GM12891 (cell line): ENCODE data around the gene G0S2.

ENCODE experiments used
- POLR2A ChIP-seq: IDR thresholded peaks from 2 replicates; pipeline ENCODE4 v1.6.1; 2011; ENCODE audit warnings: low read depth, low read length, control low read depth
- POLR2AphosphoS5 ChIP-seq: IDR thresholded peaks from 2 replicates; pipeline ENCODE4 v1.6.1; 2011; ENCODE audit warnings: low read depth, low read length, control low read depth

DNA sequence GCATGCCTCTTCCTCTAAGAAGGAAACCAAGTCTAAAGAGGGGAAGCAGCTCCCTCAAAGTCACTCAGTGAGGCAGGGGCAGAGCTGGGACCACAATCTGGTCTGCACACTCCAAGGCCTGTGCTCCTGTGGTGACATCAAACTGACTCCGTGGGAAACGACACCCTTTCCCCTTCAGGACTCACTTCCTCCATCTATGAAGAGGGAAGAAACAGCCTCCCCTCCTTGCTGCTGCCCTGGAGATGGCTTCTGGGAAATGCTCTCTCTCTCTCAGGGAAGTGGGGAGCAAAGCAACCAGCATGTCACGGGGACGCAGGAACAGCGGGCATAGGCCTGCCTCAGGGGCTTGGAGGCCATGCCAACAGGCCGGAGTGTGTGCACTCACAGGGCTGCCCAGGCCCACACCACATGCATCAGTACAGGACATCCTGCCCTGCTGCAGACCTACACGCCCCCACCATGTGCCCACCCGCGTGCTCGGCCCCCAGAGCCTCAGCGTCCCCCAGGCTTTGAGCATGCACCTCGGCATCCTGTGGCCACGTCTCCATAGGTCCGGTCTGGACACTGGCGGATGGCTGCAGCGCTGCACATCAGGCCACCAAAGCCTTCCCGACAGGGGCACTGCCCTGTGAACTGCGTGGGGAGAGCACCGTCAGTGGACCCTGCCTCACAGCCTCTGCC lies 48.7 kb upstream of the G0S2 start:
- TF ChIP-seq POLR2A, result no peak
- TF ChIP-seq POLR2AphosphoS5, result no peak
